A549 (cell line): Measurements from ENCODE around the gene LCN2. TPM values are rescaled to one million over a fixed set of nuclear protein-coding genes. Genes with fewer than 3 reads are reported as not detected.
A peak's percentile ranks its signal among the peaks of the same experiment; 100 is the strongest.

Experiments used
- ATAC-seq, 2 experiments: fragments of 200-7000 bp in 1 of 2; fragments of >200 bp in 1 of 2; cut with Nextera tagmentation in 1 of 2; cut with Tn5 transposase in 1 of 2; 3 replicates each; pipeline versions ENCODE4 v1.8.0 to v1.9.1; 2018 to 2020; ENCODE audit warnings: mild to moderate bottlenecking in 1 of 2, moderate library complexity in 1 of 2
- CTCF ChIA-PET: fragments of 300-600 bp; sonication (Branson Sonifier 250); formaldehyde crosslinking; extraction: SDS; loops from one replicate; lab custom pipeline; 2021; ENCODE audit warnings: antibody characterized with exemption, inconsistent platforms; lab: Yijun Ruan, JAX
- POLR2A ChIA-PET: fragments of 350-600 bp; formaldehyde crosslinking; extraction: SDS; loops from one replicate; lab custom pipeline; 2021; ENCODE audit warnings: antibody characterized with exemption, inconsistent platforms; lab: Yijun Ruan, JAX
- DNase-seq, 2 experiments: peaks; one replicate each; pipeline versions ENCODE4 v3.0.0 to v3.0.0-alpha.2; 2011 to 2016; ENCODE audit warnings: low read depth in 1 of 2, low spot score in 1 of 2
- FAIRE-seq: peaks from 2 replicates; lab custom pipeline; 2011; peaks lifted over from hg19 to GRCh38; lab: Jason Lieb, UNC
- H3K27ac ChIP-seq, 2 experiments: fragments of >200 bp; sonication (Bioruptor Twin); formaldehyde crosslinking; 3 replicates each; pipeline ENCODE4 v1.5.1; 2016 to 2017
- H3K4me1 ChIP-seq: fragments of >200 bp; sonication (Bioruptor Twin); formaldehyde crosslinking; 3 replicates; pipeline ENCODE4 v1.6.1; 2016
- H3K4me2 ChIP-seq: fragments of >200 bp; sonication (Bioruptor Twin); formaldehyde crosslinking; 3 replicates; pipeline ENCODE4 v1.6.1; 2016
- H3K4me3 ChIP-seq: fragments of >200 bp; sonication (Bioruptor Twin); formaldehyde crosslinking; 3 replicates; pipeline ENCODE4 v1.5.1; 2016
- H3K9me3 ChIP-seq: fragments of >200 bp; sonication (Bioruptor Twin); formaldehyde crosslinking; 3 replicates; pipeline ENCODE4 v1.6.1; 2016
- BCL3 ChIP-seq: fragments of >200 bp; sonication (Bioruptor Twin); formaldehyde crosslinking; IDR thresholded peaks from 3 replicates; pipeline ENCODE4 v1.6.1; 2016
- CBX2 ChIP-seq: fragments of 200-600 bp; sonication (generic); IDR thresholded peaks from 2 replicates; pipeline ENCODE4 v1.6.1; 2016; ENCODE audit warnings: low read depth, mild to moderate bottlenecking, borderline replicate concordance
- CEBPB ChIP-seq, 2 experiments: fragments of >200 bp in 1 of 2; sonication (Bioruptor Twin) in 1 of 2; formaldehyde crosslinking in 1 of 2; IDR thresholded peaks; 2 replicates each; pipeline ENCODE4 v1.6.1; 2012 to 2016
- CTCF ChIP-seq: fragments of >200 bp; sonication (Bioruptor Twin); formaldehyde crosslinking; IDR thresholded peaks from 3 replicates; pipeline ENCODE4 v1.5.1; 2016
- EHMT2 ChIP-seq: fragments of 200-600 bp; sonication (generic); IDR thresholded peaks from 2 replicates; pipeline ENCODE4 v1.6.1; 2016; ENCODE audit warnings: antibody characterized with exemption, low read depth, mild to moderate bottlenecking, moderate library complexity
- ELK1 ChIP-seq: fragments of 150-350 bp; IDR thresholded peaks from 2 replicates; pipeline ENCODE4 v1.6.1; 2014; ENCODE audit warnings: low read depth, mild to moderate bottlenecking, low read length
- FOSB ChIP-seq: fragments of 250-450 bp; sonication (Bioruptor Pico); IDR thresholded peaks from 2 replicates; pipeline ENCODE4 v1.5.0; 2020; ENCODE audit warnings: mild to moderate bottlenecking, moderate library complexity
- FOXS1 ChIP-seq: fragments of 250-450 bp; sonication (Bioruptor Pico); IDR thresholded peaks from 2 replicates; pipeline ENCODE4 v1.5.0; 2020; ENCODE audit warnings: mild to moderate bottlenecking, moderate library complexity
- HMGXB4 ChIP-seq: fragments of 250-450 bp; sonication (Bioruptor Pico); IDR thresholded peaks from 2 replicates; pipeline ENCODE4 v1.5.0; 2021; ENCODE audit warnings: mild to moderate bottlenecking, moderate library complexity, borderline replicate concordance
- HOXB13 ChIP-seq: fragments of 250-450 bp; sonication (Bioruptor Pico); IDR thresholded peaks from 2 replicates; pipeline ENCODE4 v1.5.0; 2020; ENCODE audit warnings: low read depth, mild to moderate bottlenecking, moderate library complexity
- HOXB5 ChIP-seq: fragments of 250-450 bp; sonication (Bioruptor Pico); IDR thresholded peaks from 2 replicates; pipeline ENCODE4 v1.5.0; 2020; ENCODE audit warnings: mild to moderate bottlenecking, moderate library complexity
- JUN ChIP-seq, 2 experiments: fragments of >200 bp; sonication (Bioruptor Twin); formaldehyde crosslinking; IDR thresholded peaks; 2 replicates in 1 of 2; 3 replicates in 1 of 2; pipeline ENCODE4 v1.6.1; 2016 to 2017
- KDM5A ChIP-seq: fragments of 200-600 bp; sonication (generic); IDR thresholded peaks from 2 replicates; pipeline ENCODE4 v1.6.1; 2016; ENCODE audit warnings: antibody characterized with exemption, mild to moderate bottlenecking
- MAFK ChIP-seq: fragments of 450-650 bp; IDR thresholded peaks from 2 replicates; pipeline ENCODE4 v1.6.1; 2014; ENCODE audit not compliant: partially characterized antibody
- MAX ChIP-seq: IDR thresholded peaks from 2 replicates; pipeline ENCODE4 v1.6.1; 2012
- MAZ ChIP-seq: fragments of 150-350 bp; IDR thresholded peaks from 2 replicates; pipeline ENCODE4 v1.6.1; 2014; ENCODE audit warnings: antibody characterized with exemption, low read depth, low read length, borderline replicate concordance
- NPAS2 ChIP-seq: fragments of 250-450 bp; sonication (Bioruptor Pico); IDR thresholded peaks from 2 replicates; pipeline ENCODE4 v1.8.0; 2022; ENCODE audit warnings: mild to moderate bottlenecking, moderate library complexity, borderline replicate concordance
- PHF8 ChIP-seq: fragments of 200-600 bp; sonication (generic); IDR thresholded peaks from 2 replicates; pipeline ENCODE4 v1.6.1; 2016; ENCODE audit warnings: low read depth, mild to moderate bottlenecking, antibody characterized with exemption, moderate library complexity, borderline replicate concordance
- POLR2A ChIP-seq: IDR thresholded peaks from 2 replicates; pipeline ENCODE4 v1.6.1; 2012; ENCODE audit warnings: mild to moderate bottlenecking, low read length
- POLR2AphosphoS2 ChIP-seq: conservative IDR thresholded peaks from 2 replicates; pipeline ENCODE4 v1.6.1; 2012; ENCODE audit warnings: low read length, improper control_type of control experiment, inconsistent platforms
- REST ChIP-seq: fragments of 200-600 bp; sonication (generic); IDR thresholded peaks from 2 replicates; pipeline ENCODE4 v1.6.1; 2016; ENCODE audit warnings: antibody characterized with exemption, mild to moderate bottlenecking, moderate library complexity
- RFX5 ChIP-seq: fragments of 450-650 bp; IDR thresholded peaks from 2 replicates; pipeline ENCODE4 v1.7.1; 2014; ENCODE audit warnings: antibody characterized with exemption, mild to moderate bottlenecking, moderate library complexity
- RNF2 ChIP-seq: fragments of 200-600 bp; sonication (generic); IDR thresholded peaks from 2 replicates; pipeline ENCODE4 v1.6.1; 2016; ENCODE audit warnings: low read depth, mild to moderate bottlenecking, antibody characterized with exemption, moderate library complexity, borderline replicate concordance
- SMC3 ChIP-seq: fragments of >200 bp; sonication (Bioruptor Twin); formaldehyde crosslinking; IDR thresholded peaks from 3 replicates; pipeline ENCODE4 v1.6.1; 2018; ENCODE audit warnings: inconsistent platforms
- SREBF2 ChIP-seq: fragments of 450-650 bp; IDR thresholded peaks from 2 replicates; pipeline ENCODE4 v1.6.1; 2014; ENCODE audit warnings: mild to moderate bottlenecking, moderate library complexity
- TFCP2L1 ChIP-seq: fragments of 250-450 bp; sonication (Bioruptor Pico); IDR thresholded peaks from 2 replicates; pipeline ENCODE4 v1.5.0; 2021; ENCODE audit warnings: mild to moderate bottlenecking
- USF2 ChIP-seq: fragments of 450-650 bp; IDR thresholded peaks from 2 replicates; pipeline ENCODE4 v1.6.1; 2014; ENCODE audit warnings: antibody characterized with exemption
- ZC3H11A ChIP-seq: fragments of 450-650 bp; IDR thresholded peaks from 2 replicates; pipeline ENCODE4 v1.6.1; 2014; ENCODE audit warnings: antibody characterized with exemption, mild to moderate bottlenecking
- WGBS: methylation state at CpG from one replicate; pipeline ENCODE4 v1.1.6; 2017; ENCODE audit errors: missing lambda C conversion rate; 5-methylcytosine and 5-hydroxymethylcytosine counted together
- polyA minus RNA-seq: library from RNA; depleted of rRNA, polyadenylated mRNA; stranded (reverse); fragments of >200 nt; gene quantifications from 2 replicates; pipeline ENCODE4 v1.2.3, GENCODE V29; 2011; rRNA and poly(A)+ RNA removed
- polyA plus RNA-seq, 4 experiments: library from polyadenylated mRNA; depleted of rRNA in 3 of 4; stranded (reverse); fragments of >200 nt; fragmentation: RNase III in 1 of 4; extraction: RNeasy Plus Mini Kit Qiagen cat#74134 plus additional on column Dnase treatment in 1 of 4; gene quantifications; 2 replicates in 3 of 4; 3 replicates in 1 of 4; pipeline ENCODE4 v1.2.3, GENCODE V29; 2011 to 2017

The LCN2 gene
- polyA plus RNA-seq (2011; rRNA removed) (11.9 and 18.1 TPM in 2 replicates), polyA plus RNA-seq (2017; fragmentation: RNase III; extraction: RNeasy Plus Mini Kit Qiagen cat#74134 plus additional on column Dnase treatment) (2.3 to 3.0 TPM (median 2.6 TPM) in 3 replicates), polyA minus RNA-seq (5.7 and 7.4 TPM in 2 replicates)
- 0.89 and 0.93 TPM in 2 replicates for polyA plus RNA-seq (2012; cell fraction: cytosol; rRNA removed)
- 0.55 and 1.0 TPM in 2 replicates for polyA plus RNA-seq (2012; cell fraction: nucleus; rRNA removed)

- WGBS = 43% methylated on average over 9 of the region's 9 CpGs
- POLR2A ChIA-PET = no interaction called here
- Histone ChIP-seq H3K27ac (peak within 1 kb of the TSS; percentile 76 to 82), H3K4me3 (no peak within 1 kb of the TSS), H3K4me2 (peak within 1 kb of the TSS; percentile 66), H3K4me1 (peaks cover 31% of the 10 kb centered on the region), H3K9me3 (no peaks in the 10 kb centered on the region)
- DNase-seq (peak; percentile 31 to 74), ATAC-seq (peak; percentile 26 to 40), FAIRE-seq (no peak)
- CTCF ChIA-PET = interaction anchor here (1.2 to 2.6 kb wide), 2 partner anchors 19 to 20 kb away, joined by 5 to 15 read pairs; no protein-coding TSS in a partner anchor
- no peak for TF ChIP-seq MAX
- no peak for TF ChIP-seq MAZ
- TF ChIP-seq KDM5A = no peak
- no peak for TF ChIP-seq RNF2
- TF ChIP-seq TFCP2L1 (CRISPR knock-in tag) = 0 out of 2 replicates have a peak, but pooled peaks have one; percentile 36
- TF ChIP-seq JUN (IDR thresholded peaks at IDR 0.05) = peak in 1 of 2 experiments; percentile 38; a peak in 1 of 5 replicates
- TF ChIP-seq SMC3 = no peak
- no peak for TF ChIP-seq NPAS2 (CRISPR knock-in tag)
- no peak for TF ChIP-seq FOSB (CRISPR knock-in tag)
- no peak for TF ChIP-seq RFX5
- no peak for TF ChIP-seq USF2
- TF ChIP-seq HMGXB4 (CRISPR knock-in tag) = no peak
- peak; percentile 17; the same call in 1 of the 2 replicates for TF ChIP-seq HOXB13 (CRISPR knock-in tag)
- no peak for TF ChIP-seq PHF8
- peak; percentile 80; the same call in 2 of the 3 replicates for TF ChIP-seq BCL3
- TF ChIP-seq CTCF = no peak
- TF ChIP-seq FOXS1 (CRISPR knock-in tag) = no peak
- TF ChIP-seq CBX2 = no peak
- TF ChIP-seq HOXB5 (CRISPR knock-in tag) = no peak
- TF ChIP-seq EHMT2 = no peak
- peak; percentile 75 to 87 for TF ChIP-seq CEBPB (IDR thresholded peaks at IDR 0.05)
- TF ChIP-seq POLR2AphosphoS2 = no peak
- no peak for TF ChIP-seq ELK1
- TF ChIP-seq ZC3H11A = no peak
- TF ChIP-seq SREBF2 = no peak
- no peak for TF ChIP-seq REST
- no peak for TF ChIP-seq POLR2A
- TF ChIP-seq MAFK = no peak
These were observed at the start of gene LCN2 for GRCh38 chr9:128149001-128149701. LCN2 (plus strand) TSS chr9:128149453; CDS start chr9:128149526, 73 bp downstream.
